ENCODE results near the gene TMED1. TPM values are rescaled to one million over a fixed set of nuclear protein-coding genes. Genes with fewer than 3 reads are reported as not detected.

TMED1 gene
- total and polyA plus RNA-seq, 9 of the 15 experiments (the other 6 are each of a cell fraction or from before 2014, with no cell fraction given), result 0.86 to 30.2 (median 23.5) TPM

- 23% methylated on average over 7 of the region's 7 CpGs for WGBS (ENCODE audit: insufficient coverage, low coverage, missing lambda C conversion rate)
- ChIA-PET POLR2A (interaction anchor here (0.6 to 1.1 kb wide), 4 partner anchors 12 to 244 kb away, joined by 3 to 4 read pairs (median 3); no protein-coding TSS in a partner anchor), CTCF (ENCODE audit: low intra/inter-chr PET ratio) (no interaction called here)
- no peaks in the 10 kb centered on the region for H3K36me3 ChIP-seq (ENCODE audit: control insufficient read depth, insufficient read depth, low read length)
- H3K4me3 ChIP-seq, result no peak overlapping the region
- no peaks in the 10 kb centered on the region for H3K79me2 ChIP-seq (ENCODE audit: control insufficient read depth, insufficient read depth, low read length)
- no peak for DNase-seq (ENCODE audit: extremely low read depth in 1 of 4, low spot score in 3 of 4)
- H3K27me3 ChIP-seq (ENCODE audit: control insufficient read depth in 2 of 2, insufficient read depth in 2 of 2, low read length in 2 of 2), result no peaks in the 10 kb centered on the region
- ATAC-seq, result no peak
- in situ Hi-C loops (cut with MboI), result no loop called here
- no peak overlapping the region for H2AFZ ChIP-seq (ENCODE audit: low read depth, low read length)
- BruUV-seq (replicated peaks), result no TSS peak
- FAIRE-seq, result no peak
- peaks cover 0 to 8% of the 10 kb centered on the region in 2 experiments; a peak in 1 of 5 replicates for H3K4me1 ChIP-seq (replicated peaks in 1 of 2; ENCODE audit: control insufficient read depth in 2 of 2, insufficient read depth in 2 of 2, low read length in 2 of 2)
- intact Hi-C loops (cut with micrococcal nuclease), result no loop called here
- no peaks in the 10 kb centered on the region for H4K20me1 ChIP-seq (replicated peaks; ENCODE audit: control insufficient read depth, insufficient read depth, low read length)
- no peak overlapping the region for H3K27ac ChIP-seq (ENCODE audit: extremely low read depth, low read depth, low read length)
- no peak overlapping the region for H3K4me2 ChIP-seq (ENCODE audit: insufficient read depth, low read length)
- H3K9me3 ChIP-seq (replicated peaks; ENCODE audit: control insufficient read depth, insufficient read depth, low read depth, low read length), result no peaks in the 10 kb centered on the region
- no peaks in the 10 kb centered on the region for H3K9me1 ChIP-seq (ENCODE audit: control insufficient read depth, insufficient read depth, low read length)
- no peak overlapping the region for H3K9ac ChIP-seq (ENCODE audit: insufficient read depth in 1 of 2, low read depth in 2 of 2, low read length in 2 of 2)
- TF ChIP-seq ZKSCAN3 (CRISPR knock-in tag; IDR thresholded peaks at IDR 0.05) (no peak), ZBTB12 (CRISPR knock-in tag; IDR thresholded peaks at IDR 0.05) (no peak), SNIP1 (IDR thresholded peaks at IDR 0.05; ENCODE audit: low read depth) (no peak), DACH1 (IDR thresholded peaks at IDR 0.05; ENCODE audit: partially characterized antibody) (no peak), RBM39 (optimal IDR thresholded peaks at IDR 0.05; ENCODE audit: low read depth, low read length) (no peak), TEAD1 (CRISPR knock-in tag; IDR thresholded peaks at IDR 0.05) (peak in 1 of 2 experiments; percentile 64; a peak in 1 of 4 replicates), ZNF134 (CRISPR knock-in tag; conservative IDR thresholded peaks at IDR 0.05) (no peak), BRF1 (IDR thresholded peaks at IDR 0.05; ENCODE audit: borderline replicate concordance, extremely low read depth, insufficient read length) (no peak), NCOA6 (IDR thresholded peaks at IDR 0.05) (no peak), ATF1 (CRISPR knock-in tag; IDR thresholded peaks at IDR 0.05) (no peak), ATF1 (tag; IDR thresholded peaks at IDR 0.05) (no peak), NUFIP1 (IDR thresholded peaks at IDR 0.05; ENCODE audit: partially characterized antibody) (no peak), CXXC5 (CRISPR knock-in tag; IDR thresholded peaks at IDR 0.05) (no peak), XRCC5 (IDR thresholded peaks at IDR 0.05; ENCODE audit: low read depth, low read length) (no peak), GABPB2 (CRISPR knock-in tag; conservative IDR thresholded peaks at IDR 0.05) (no peak), ZBED1 (IDR thresholded peaks at IDR 0.05) (no peak), ZSCAN29 (IDR thresholded peaks at IDR 0.05) (no peak), ESRRA (IDR thresholded peaks at IDR 0.05; ENCODE audit: borderline replicate concordance, low read depth) (no peak)
- TF ChIP-seq, protein P1, sequence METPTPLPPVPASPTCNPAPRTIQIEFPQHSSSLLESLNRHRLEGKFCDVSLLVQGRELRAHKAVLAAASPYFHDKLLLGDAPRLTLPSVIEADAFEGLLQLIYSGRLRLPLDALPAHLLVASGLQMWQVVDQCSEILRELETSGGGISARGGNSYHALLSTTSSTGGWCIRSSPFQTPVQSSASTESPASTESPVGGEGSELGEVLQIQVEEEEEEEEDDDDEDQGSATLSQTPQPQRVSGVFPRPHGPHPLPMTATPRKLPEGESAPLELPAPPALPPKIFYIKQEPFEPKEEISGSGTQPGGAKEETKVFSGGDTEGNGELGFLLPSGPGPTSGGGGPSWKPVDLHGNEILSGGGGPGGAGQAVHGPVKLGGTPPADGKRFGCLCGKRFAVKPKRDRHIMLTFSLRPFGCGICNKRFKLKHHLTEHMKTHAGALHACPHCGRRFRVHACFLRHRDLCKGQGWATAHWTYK (CRISPR knock-in tag; IDR thresholded peaks at IDR 0.05), result no peak
- TF ChIP-seq, protein P2, sequence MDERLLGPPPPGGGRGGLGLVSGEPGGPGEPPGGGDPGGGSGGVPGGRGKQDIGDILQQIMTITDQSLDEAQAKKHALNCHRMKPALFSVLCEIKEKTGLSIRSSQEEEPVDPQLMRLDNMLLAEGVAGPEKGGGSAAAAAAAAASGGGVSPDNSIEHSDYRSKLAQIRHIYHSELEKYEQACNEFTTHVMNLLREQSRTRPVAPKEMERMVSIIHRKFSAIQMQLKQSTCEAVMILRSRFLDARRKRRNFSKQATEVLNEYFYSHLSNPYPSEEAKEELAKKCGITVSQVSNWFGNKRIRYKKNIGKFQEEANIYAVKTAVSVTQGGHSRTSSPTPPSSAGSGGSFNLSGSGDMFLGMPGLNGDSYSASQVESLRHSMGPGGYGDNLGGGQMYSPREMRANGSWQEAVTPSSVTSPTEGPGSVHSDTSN (CRISPR knock-in tag; IDR thresholded peaks at IDR 0.05; ENCODE audit: low read depth), result no peak
- TF ChIP-seq, protein P2 (tag; conservative IDR thresholded peaks at IDR 0.05; ENCODE audit: low read depth), result no peak
Observed at GRCh38 chr19:10852098-10852800, 16.2 kb upstream of the TMED1 start.

Data from K562 (cell line).